GM12801 (cell line): Measurements from ENCODE around the gene CPAMD8.

Source experiments
- TF ChIP-seq, protein P1 (sequence below): IDR thresholded peaks from one replicate; pipeline ENCODE4 v1.5.1; 2011; ENCODE audit warnings: control low read depth; ENCODE audit not compliant: insufficient read length; ENCODE audit errors: extremely low read depth

Gene CPAMD8

DNA sequence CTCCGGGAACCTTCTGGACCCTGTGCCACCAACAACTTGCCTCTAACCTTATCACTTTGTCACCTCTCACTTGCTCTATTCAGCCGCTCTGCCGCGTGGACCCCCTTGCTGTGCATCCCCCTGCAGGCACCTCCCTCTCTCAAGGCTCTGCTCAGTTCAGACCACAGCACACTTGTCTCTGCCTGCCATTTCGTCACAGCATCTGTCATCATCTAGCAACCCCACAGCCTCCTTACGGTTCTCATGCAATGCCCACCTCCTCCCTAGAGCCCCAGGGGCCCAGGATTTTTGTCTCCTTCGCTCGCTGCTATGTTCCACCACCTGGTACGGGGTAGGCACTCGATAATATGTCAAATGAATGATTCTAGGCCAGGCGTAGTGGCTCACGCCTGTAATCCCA, 43.8 kb upstream of the CPAMD8 start:
- TF ChIP-seq, protein P1, sequence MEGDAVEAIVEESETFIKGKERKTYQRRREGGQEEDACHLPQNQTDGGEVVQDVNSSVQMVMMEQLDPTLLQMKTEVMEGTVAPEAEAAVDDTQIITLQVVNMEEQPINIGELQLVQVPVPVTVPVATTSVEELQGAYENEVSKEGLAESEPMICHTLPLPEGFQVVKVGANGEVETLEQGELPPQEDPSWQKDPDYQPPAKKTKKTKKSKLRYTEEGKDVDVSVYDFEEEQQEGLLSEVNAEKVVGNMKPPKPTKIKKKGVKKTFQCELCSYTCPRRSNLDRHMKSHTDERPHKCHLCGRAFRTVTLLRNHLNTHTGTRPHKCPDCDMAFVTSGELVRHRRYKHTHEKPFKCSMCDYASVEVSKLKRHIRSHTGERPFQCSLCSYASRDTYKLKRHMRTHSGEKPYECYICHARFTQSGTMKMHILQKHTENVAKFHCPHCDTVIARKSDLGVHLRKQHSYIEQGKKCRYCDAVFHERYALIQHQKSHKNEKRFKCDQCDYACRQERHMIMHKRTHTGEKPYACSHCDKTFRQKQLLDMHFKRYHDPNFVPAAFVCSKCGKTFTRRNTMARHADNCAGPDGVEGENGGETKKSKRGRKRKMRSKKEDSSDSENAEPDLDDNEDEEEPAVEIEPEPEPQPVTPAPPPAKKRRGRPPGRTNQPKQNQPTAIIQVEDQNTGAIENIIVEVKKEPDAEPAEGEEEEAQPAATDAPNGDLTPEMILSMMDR, result no peak

DNA sequence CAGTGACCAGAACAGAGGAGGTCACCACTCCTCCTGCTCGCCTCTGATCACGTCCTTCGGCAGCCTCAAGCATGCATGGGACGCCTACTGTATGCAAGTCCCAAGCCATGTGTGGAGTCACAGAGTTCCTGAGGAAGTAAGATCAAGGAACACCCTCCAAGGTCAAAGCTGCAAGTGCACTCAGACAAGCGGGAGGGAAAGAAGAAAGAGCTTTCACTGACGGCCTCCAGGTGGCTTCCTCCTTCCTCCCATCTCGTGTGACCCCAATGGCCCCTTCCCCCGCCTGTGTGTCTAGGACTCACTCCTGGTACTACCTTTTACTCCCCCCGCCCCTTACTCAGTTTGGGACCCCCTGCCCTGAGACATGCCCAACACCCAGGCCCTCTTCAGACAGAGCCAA, 42.6 kb upstream of the CPAMD8 start:
- TF ChIP-seq, protein P1, result no peak

DNA sequence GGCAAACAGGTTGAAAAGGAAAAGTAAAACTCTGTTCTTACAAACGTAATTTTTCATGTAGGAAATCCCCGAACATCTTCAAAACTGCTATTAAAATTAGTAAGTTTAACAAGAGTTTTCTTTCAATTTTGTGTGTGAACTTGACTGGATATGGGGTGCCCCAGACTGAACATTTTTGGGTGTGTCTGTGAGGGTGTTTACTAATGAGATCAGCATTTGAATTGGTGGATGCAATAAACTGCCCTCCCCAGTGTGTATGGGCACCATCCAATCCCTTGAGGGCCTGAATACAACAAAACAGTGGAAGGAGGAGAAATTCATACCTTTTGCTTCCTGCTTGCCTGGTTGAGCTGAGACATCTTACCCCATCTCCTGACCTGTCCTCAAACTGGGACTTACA, 36.8 kb upstream of the CPAMD8 start:
- TF ChIP-seq, protein P1, result no peak

DNA sequence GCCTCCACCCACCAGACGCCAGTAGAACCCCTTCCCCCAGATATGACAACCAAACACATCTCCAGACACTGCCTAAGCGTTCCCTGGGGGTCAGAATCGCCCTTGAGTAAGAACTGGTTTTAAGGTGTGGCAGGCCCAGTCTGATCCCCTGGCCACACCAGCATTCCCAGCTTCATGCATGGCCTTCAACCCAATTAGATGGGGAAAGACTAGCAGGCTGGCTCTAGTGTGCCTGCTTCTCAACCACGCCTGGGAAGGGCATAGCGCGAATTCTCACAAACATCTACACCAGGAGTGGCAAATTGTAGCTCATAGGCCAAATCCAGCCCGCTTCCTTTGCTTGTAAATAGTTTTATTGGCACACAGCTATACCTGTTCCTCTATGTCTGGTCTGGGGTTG, 35.1 kb upstream of the CPAMD8 start:
- TF ChIP-seq, protein P1, result no peak

DNA sequence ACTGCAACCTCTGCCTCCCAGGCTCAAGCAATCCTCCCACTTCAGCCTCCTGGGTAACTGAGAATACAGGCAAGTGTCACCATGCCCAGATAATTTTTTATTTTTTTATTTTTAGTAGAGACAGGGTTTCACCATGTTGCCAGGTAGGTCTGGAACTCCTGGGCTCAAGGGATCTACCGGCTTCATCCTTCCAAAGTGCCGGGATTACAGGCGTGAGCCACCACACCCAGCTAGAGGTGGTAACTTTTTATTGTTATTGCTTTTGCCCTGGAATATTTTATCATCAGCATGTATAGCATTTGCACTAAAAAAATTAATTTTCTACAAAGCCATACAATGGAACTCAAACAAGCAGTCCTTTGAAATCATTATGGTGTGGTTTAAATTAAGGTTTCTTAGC, 34.6 kb upstream of the CPAMD8 start:
- TF ChIP-seq, protein P1, result no peak

DNA sequence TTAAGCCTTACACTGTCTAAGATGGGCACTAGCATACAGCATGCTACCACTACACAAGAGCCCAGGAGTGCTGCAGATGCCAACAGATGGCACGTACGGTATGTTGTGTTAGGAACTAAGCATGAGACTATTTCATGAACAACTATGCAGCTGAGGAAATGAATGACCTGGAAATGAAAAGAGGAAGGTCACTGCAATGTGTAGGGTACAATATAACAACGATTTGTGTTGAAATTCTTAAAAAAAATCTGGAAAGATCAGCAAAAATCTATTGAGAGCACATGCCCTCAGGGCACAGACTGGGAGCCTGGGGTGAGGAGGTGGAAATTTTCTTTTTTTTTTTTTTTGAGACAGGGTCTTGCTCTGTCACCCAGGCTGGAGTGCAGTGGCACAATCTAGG, 34.2 kb upstream of the CPAMD8 start:
- TF ChIP-seq, protein P1, result no peak

DNA sequence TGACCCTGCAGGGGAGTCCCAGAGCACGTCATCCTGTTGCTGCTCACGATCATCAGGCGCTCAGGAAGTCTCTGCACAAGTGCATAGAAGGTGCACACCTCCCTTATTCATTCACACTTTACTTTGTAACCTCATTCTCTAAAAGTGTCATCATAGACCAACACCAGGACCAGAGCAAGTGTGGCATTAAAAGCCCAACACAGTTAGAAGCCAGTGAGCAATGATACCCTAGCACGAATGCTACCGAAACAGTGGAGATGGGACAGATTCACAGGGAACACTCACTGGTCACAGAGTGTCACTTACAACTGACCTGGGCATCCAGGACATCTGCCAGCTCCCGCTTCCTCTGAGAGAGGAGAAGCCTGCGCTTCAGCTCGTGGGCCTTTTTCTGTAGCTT, 31.6 kb upstream of the CPAMD8 start:
- TF ChIP-seq, protein P1, result no peak

DNA sequence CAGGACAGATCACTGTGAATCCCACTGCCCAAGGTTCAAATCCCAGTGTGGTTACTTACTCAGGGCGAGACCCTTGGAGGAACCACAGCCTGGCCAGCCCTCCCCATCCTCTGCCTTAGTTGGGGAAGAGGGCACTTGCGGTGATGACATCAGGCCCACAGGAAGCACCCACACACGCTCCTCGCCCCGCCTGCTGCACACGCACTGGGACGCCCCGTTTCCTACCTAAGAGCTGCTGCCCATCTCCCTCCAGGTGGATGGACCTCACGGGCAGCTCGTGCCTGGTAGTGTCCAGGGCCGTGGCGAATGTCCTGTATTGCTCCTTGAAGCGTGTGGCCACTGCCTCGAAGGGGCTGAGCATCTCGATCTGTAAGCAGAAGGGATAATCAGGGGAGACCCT, 29.0 kb upstream of the CPAMD8 start:
- TF ChIP-seq, protein P1, result no peak
